SK-N-SH treated with all-trans-retinoic acid at 6 μM for 48 hours (cell line): Measurements from ENCODE around the gene CXCR1.

Experiments
- ATAC-seq: fragments of 200-7000 bp; cut with Tn5 transposase; 3 replicates; pipeline ENCODE4 v1.9.1; 2020; ENCODE audit warnings: mild to moderate bottlenecking, moderate library complexity
- ARNTL ChIP-seq: fragments of 450-650 bp; formaldehyde crosslinking; IDR thresholded peaks from 2 replicates; pipeline ENCODE4 v1.5.0; 2020; ENCODE audit warnings: low read depth, mild to moderate bottlenecking, moderate library complexity, borderline replicate concordance
- BACH2 ChIP-seq: fragments of 250-450 bp; sonication (Bioruptor Pico); IDR thresholded peaks from 2 replicates; pipeline ENCODE4 v1.9.0; 2021; ENCODE audit warnings: mild to moderate bottlenecking, borderline replicate concordance
- CSDC2 ChIP-seq: fragments of 250-450 bp; sonication (Bioruptor Pico); IDR thresholded peaks from 2 replicates; pipeline ENCODE4 v1.5.0; 2020; ENCODE audit warnings: mild to moderate bottlenecking, moderate library complexity
- ESRRG ChIP-seq: fragments of 250-450 bp; sonication (Bioruptor Pico); IDR thresholded peaks from 2 replicates; pipeline ENCODE4 v1.6.1; 2021; ENCODE audit warnings: mild to moderate bottlenecking
- GLIS3 ChIP-seq: fragments of 250-450 bp; sonication (Bioruptor Pico); IDR thresholded peaks from 2 replicates; pipeline ENCODE4 v1.5.0; 2020; ENCODE audit warnings: mild to moderate bottlenecking, moderate library complexity
- OSR1 ChIP-seq: fragments of 250-450 bp; sonication (Bioruptor Pico); IDR thresholded peaks from 2 replicates; pipeline ENCODE4 v1.8.0; 2022; ENCODE audit warnings: moderate library complexity, mild to moderate bottlenecking, inconsistent platforms
- PPARA ChIP-seq: fragments of 250-450 bp; sonication (Bioruptor Pico); IDR thresholded peaks from 2 replicates; pipeline ENCODE4 v1.5.0; 2020; ENCODE audit warnings: mild to moderate bottlenecking, borderline replicate concordance
- RARB ChIP-seq: fragments of 250-450 bp; sonication (Bioruptor Pico); IDR thresholded peaks from 2 replicates; pipeline ENCODE4 v1.8.0; 2021; ENCODE audit warnings: mild to moderate bottlenecking, moderate library complexity
- SNAI2 ChIP-seq: fragments of 250-450 bp; sonication (Bioruptor Pico); IDR thresholded peaks from 2 replicates; pipeline ENCODE4 v1.5.0; 2020; ENCODE audit warnings: mild to moderate bottlenecking, moderate library complexity
- TCF4 ChIP-seq: fragments of 250-450 bp; sonication (Bioruptor Pico); IDR thresholded peaks from 2 replicates; pipeline ENCODE4 v1.8.0; 2021; ENCODE audit warnings: mild to moderate bottlenecking, moderate library complexity, borderline replicate concordance
- TOX ChIP-seq: fragments of 250-450 bp; sonication (Bioruptor Pico); IDR thresholded peaks from 2 replicates; pipeline ENCODE4 v1.8.0; 2021; ENCODE audit warnings: mild to moderate bottlenecking, moderate library complexity, borderline replicate concordance
- ZC3H10 ChIP-seq: fragments of 250-450 bp; sonication (Bioruptor Pico); IDR thresholded peaks from 2 replicates; pipeline ENCODE4 v1.5.1; 2021; ENCODE audit warnings: mild to moderate bottlenecking, moderate library complexity
- ZFP3 ChIP-seq: fragments of 250-450 bp; sonication (Bioruptor Pico); IDR thresholded peaks from 2 replicates; pipeline ENCODE4 v1.5.0; 2020; ENCODE audit warnings: mild to moderate bottlenecking, moderate library complexity
- ZFP30 ChIP-seq: fragments of 450-650 bp; formaldehyde crosslinking; IDR thresholded peaks from 2 replicates; pipeline ENCODE4 v1.5.0; 2022; ENCODE audit warnings: mild to moderate bottlenecking, moderate library complexity
- ZNF565 ChIP-seq: fragments of 450-650 bp; formaldehyde crosslinking; conservative IDR thresholded peaks from 2 replicates; pipeline ENCODE4 v1.5.0; 2020; ENCODE audit warnings: low read depth, mild to moderate bottlenecking, moderate library complexity
- ZNF70 ChIP-seq: fragments of 450-650 bp; formaldehyde crosslinking; IDR thresholded peaks from 2 replicates; pipeline ENCODE4 v1.5.0; 2020; ENCODE audit warnings: mild to moderate bottlenecking, moderate library complexity
- ZNF8 ChIP-seq: fragments of 450-650 bp; formaldehyde crosslinking; IDR thresholded peaks from 2 replicates; pipeline ENCODE4 v1.5.0; 2020; ENCODE audit warnings: mild to moderate bottlenecking, moderate library complexity
- TF ChIP-seq, protein P1 (sequence below): fragments of 250-450 bp; sonication (Bioruptor Pico); IDR thresholded peaks from 2 replicates; pipeline ENCODE4 v1.5.1; 2020; ENCODE audit warnings: low read depth, mild to moderate bottlenecking, moderate library complexity
- TF ChIP-seq, protein P2 (sequence below): fragments of 250-450 bp; sonication (Bioruptor Pico); IDR thresholded peaks from 2 replicates; pipeline ENCODE4 v1.5.0; 2020; ENCODE audit warnings: mild to moderate bottlenecking, moderate library complexity
- TF ChIP-seq, protein P3 (sequence below): fragments of 250-450 bp; sonication (Bioruptor Pico); IDR thresholded peaks from 2 replicates; pipeline ENCODE4 v1.5.1; 2021; ENCODE audit warnings: mild to moderate bottlenecking, moderate library complexity
- TF ChIP-seq, protein P4 (sequence below): fragments of 250-450 bp; sonication (Bioruptor Pico); IDR thresholded peaks from 2 replicates; pipeline ENCODE4 v1.8.0; 2020; ENCODE audit warnings: mild to moderate bottlenecking, moderate library complexity, borderline replicate concordance

Gene CXCR1

DNA sequence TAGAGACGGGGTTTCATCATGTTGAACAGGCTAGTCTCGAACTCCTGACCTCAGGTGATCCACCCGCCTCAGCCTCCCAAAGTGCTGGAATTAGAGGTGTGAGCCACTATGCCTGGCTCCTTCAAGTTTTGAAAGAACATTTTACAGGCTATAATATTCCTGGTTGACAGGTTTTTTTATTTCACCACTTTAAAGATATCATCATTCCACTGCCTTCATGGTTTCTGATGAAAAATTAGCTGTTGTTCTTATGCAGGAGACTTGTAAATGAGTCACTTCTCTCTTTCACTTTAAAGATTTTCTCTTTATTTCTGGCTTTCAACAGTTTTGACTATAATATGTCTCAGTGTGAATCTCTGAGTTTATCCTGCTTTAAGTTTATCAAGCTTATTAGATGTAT is 42.3 kb upstream of the CXCR1 start:
- ATAC-seq = no peak
- TF ChIP-seq, protein P1, sequence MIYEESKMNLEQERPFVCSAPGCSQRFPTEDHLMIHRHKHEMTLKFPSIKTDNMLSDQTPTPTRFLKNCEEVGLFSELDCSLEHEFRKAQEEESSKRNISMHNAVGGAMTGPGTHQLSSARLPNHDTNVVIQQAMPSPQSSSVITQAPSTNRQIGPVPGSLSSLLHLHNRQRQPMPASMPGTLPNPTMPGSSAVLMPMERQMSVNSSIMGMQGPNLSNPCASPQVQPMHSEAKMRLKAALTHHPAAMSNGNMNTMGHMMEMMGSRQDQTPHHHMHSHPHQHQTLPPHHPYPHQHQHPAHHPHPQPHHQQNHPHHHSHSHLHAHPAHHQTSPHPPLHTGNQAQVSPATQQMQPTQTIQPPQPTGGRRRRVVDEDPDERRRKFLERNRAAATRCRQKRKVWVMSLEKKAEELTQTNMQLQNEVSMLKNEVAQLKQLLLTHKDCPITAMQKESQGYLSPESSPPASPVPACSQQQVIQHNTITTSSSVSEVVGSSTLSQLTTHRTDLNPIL (CRISPR knock-in tag) = no peak
- no peak for TF ChIP-seq ZFP3 (CRISPR knock-in tag)
- no peak for TF ChIP-seq ZNF565
- no peak for TF ChIP-seq BACH2 (CRISPR knock-in tag)
- TF ChIP-seq, protein P2, sequence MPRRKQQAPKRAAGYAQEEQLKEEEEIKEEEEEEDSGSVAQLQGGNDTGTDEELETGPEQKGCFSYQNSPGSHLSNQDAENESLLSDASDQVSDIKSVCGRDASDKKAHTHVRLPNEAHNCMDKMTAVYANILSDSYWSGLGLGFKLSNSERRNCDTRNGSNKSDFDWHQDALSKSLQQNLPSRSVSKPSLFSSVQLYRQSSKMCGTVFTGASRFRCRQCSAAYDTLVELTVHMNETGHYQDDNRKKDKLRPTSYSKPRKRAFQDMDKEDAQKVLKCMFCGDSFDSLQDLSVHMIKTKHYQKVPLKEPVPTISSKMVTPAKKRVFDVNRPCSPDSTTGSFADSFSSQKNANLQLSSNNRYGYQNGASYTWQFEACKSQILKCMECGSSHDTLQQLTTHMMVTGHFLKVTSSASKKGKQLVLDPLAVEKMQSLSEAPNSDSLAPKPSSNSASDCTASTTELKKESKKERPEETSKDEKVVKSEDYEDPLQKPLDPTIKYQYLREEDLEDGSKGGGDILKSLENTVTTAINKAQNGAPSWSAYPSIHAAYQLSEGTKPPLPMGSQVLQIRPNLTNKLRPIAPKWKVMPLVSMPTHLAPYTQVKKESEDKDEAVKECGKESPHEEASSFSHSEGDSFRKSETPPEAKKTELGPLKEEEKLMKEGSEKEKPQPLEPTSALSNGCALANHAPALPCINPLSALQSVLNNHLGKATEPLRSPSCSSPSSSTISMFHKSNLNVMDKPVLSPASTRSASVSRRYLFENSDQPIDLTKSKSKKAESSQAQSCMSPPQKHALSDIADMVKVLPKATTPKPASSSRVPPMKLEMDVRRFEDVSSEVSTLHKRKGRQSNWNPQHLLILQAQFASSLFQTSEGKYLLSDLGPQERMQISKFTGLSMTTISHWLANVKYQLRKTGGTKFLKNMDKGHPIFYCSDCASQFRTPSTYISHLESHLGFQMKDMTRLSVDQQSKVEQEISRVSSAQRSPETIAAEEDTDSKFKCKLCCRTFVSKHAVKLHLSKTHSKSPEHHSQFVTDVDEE (CRISPR knock-in tag) = no peak
- TF ChIP-seq TCF4 (CRISPR knock-in tag) = no peak
- TF ChIP-seq ZNF8 (CRISPR knock-in tag) = no peak
- TF ChIP-seq SNAI2 (CRISPR knock-in tag) = no peak
- no peak for TF ChIP-seq TOX
- TF ChIP-seq ARNTL (CRISPR knock-in tag) = no peak
- TF ChIP-seq ESRRG (CRISPR knock-in tag) = no peak
- TF ChIP-seq GLIS3 (CRISPR knock-in tag) = no peak
- no peak for TF ChIP-seq ZC3H10 (CRISPR knock-in tag)
- TF ChIP-seq, protein P3, sequence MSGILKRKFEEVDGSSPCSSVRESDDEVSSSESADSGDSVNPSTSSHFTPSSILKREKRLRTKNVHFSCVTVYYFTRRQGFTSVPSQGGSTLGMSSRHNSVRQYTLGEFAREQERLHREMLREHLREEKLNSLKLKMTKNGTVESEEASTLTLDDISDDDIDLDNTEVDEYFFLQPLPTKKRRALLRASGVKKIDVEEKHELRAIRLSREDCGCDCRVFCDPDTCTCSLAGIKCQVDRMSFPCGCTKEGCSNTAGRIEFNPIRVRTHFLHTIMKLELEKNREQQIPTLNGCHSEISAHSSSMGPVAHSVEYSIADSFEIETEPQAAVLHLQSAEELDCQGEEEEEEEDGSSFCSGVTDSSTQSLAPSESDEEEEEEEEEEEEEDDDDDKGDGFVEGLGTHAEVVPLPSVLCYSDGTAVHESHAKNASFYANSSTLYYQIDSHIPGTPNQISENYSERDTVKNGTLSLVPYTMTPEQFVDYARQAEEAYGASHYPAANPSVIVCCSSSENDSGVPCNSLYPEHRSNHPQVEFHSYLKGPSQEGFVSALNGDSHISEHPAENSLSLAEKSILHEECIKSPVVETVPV (CRISPR knock-in tag) = no peak
- TF ChIP-seq, all 23 proteins: peak for 0

DNA sequence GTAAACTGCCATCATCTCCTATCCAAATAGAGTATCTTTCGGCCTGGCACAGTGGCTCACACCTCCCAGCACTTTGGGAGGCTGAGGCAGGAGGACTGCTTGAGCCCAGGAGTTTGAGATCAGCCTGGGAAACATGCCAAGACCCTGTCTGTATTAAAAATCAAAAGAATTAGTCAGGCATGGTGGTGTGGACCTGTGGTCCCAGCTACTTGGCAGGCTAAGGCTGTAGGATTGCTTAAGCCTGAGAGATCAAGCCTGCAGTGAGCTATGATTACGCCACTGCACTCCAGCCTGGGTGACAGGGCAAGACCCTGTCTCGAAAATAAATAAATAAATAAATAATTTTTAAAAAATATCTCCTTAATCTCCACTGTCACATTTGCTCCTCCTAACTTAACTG is 35.5 kb upstream of the CXCR1 start:
- TF ChIP-seq, protein P4, sequence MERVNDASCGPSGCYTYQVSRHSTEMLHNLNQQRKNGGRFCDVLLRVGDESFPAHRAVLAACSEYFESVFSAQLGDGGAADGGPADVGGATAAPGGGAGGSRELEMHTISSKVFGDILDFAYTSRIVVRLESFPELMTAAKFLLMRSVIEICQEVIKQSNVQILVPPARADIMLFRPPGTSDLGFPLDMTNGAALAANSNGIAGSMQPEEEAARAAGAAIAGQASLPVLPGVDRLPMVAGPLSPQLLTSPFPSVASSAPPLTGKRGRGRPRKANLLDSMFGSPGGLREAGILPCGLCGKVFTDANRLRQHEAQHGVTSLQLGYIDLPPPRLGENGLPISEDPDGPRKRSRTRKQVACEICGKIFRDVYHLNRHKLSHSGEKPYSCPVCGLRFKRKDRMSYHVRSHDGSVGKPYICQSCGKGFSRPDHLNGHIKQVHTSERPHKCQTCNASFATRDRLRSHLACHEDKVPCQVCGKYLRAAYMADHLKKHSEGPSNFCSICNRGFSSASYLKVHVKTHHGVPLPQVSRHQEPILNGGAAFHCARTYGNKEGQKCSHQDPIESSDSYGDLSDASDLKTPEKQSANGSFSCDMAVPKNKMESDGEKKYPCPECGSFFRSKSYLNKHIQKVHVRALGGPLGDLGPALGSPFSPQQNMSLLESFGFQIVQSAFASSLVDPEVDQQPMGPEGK (CRISPR knock-in tag) = no peak
- TF ChIP-seq, protein P1 (CRISPR knock-in tag) = no peak
- TF ChIP-seq, protein P3 (CRISPR knock-in tag) = no peak
- TF ChIP-seq PPARA (CRISPR knock-in tag) (no peak), RARB (CRISPR knock-in tag) (no peak), CSDC2 (CRISPR knock-in tag) (no peak), BACH2 (CRISPR knock-in tag) (no peak), TOX (no peak)
- ATAC-seq = no peak

DNA sequence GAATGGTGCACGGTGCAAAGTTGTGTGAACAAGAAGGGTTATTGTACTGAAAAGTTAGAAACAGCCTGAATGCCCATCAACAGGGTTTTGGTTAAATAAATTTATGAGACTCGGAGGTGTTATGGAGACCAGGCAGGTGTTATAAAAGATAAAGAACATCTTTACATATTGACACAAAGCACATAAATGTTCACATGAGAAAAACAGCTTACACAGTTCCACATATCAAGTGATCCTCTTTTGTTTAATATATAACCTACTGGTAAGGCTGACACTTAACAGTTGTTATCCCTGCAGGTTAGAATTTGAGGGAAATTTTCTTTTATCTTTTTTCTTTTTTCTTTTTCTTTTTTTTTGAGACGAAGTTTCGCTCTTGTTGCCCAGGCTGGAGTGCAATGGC is 30.2 kb upstream of the CXCR1 start:
- no peak for ATAC-seq
- no peak for TF ChIP-seq RARB (CRISPR knock-in tag)
- TF ChIP-seq ARNTL (CRISPR knock-in tag) = no peak
- TF ChIP-seq, protein P4 (CRISPR knock-in tag) = no peak
- TF ChIP-seq ZFP30 = no peak
- TF ChIP-seq, protein P3 (CRISPR knock-in tag) = no peak
- TF ChIP-seq ESRRG (CRISPR knock-in tag) = no peak
- no peak for TF ChIP-seq ZNF70 (CRISPR knock-in tag)
- TF ChIP-seq PPARA (CRISPR knock-in tag) = no peak
- TF ChIP-seq ZNF565 = no peak
- TF ChIP-seq ZC3H10 (CRISPR knock-in tag) = no peak
- no peak for TF ChIP-seq OSR1 (CRISPR knock-in tag)
